Activated CD4-positive, alpha-beta T cell treated with anti-CD3 and anti-CD28 coated beads for 36 hours (primary cell): ENCODE measurements around the gene IMMT. TPM values are rescaled to one million over a fixed set of nuclear protein-coding genes. Genes with fewer than 3 reads are reported as not detected.

ENCODE experiments used
- ATAC-seq: fragments of 200-7000 bp; cut with Tn5 transposase; one replicate; pipeline ENCODE4 v1.10.0; 2021; ENCODE audit warnings: mild to moderate bottlenecking, moderate library complexity
- CTCF ChIA-PET: fragments of 350-600 bp; sonication (Branson Sonifier 250); formaldehyde crosslinking; loops from one replicate; lab custom pipeline; 2021; ENCODE audit warnings: antibody characterized with exemption; lab: Charles Lee
- POLR2A ChIA-PET: fragments of 350-600 bp; sonication (Branson Sonifier 250); formaldehyde crosslinking; loops from one replicate; lab custom pipeline; 2021; ENCODE audit warnings: antibody characterized with exemption, inconsistent platforms; lab: Charles Lee
- DNase-seq: peaks from one replicate; pipeline ENCODE4 v3.0.0-alpha.2; 2020
- H3K27ac Mint-ChIP-seq: one replicate; pipeline ENCODE4 v1.8.0; 2021; ENCODE audit warnings: mixed read lengths
- H3K27me3 Mint-ChIP-seq: one replicate; pipeline ENCODE4 v1.8.0; 2021; ENCODE audit warnings: mixed read lengths
- H3K36me3 Mint-ChIP-seq: one replicate; pipeline ENCODE4 v1.8.0; 2021; ENCODE audit warnings: low read depth, mixed read lengths
- H3K4me1 Mint-ChIP-seq: one replicate; pipeline ENCODE4 v1.8.0; 2021; ENCODE audit warnings: mixed read lengths
- H3K4me3 Mint-ChIP-seq: one replicate; pipeline ENCODE4 v1.8.0; 2021; ENCODE audit warnings: mild to moderate bottlenecking, moderate library complexity, mixed read lengths
- H3K9me3 Mint-ChIP-seq: one replicate; pipeline ENCODE4 v1.8.0; 2021; ENCODE audit warnings: low read depth, mixed read lengths
- intact Hi-C, 2 experiments: fragments of 100-400 bp; cut with DNase I in 1 of 2; cut with micrococcal nuclease in 1 of 2; formaldehyde crosslinking; loops; one replicate each; pipeline versions ENCODE4 v1.14.2 to v1.15.1; 2022 to 2024; cut with DNase I, micrococcal nuclease
- total RNA-seq, 2 experiments: library from RNA; stranded (reverse); gene quantifications; one replicate each; pipeline ENCODE4 v1.2.3, GENCODE V29; 2021

The IMMT gene
- total RNA-seq, 2 experiments from 2014 or later, result 172 to 182 TPM

- ChIA-PET CTCF (interaction anchor here (0.6 to 1.2 kb wide), 3 partner anchors 9 to 506 kb away, joined by 3 to 4 read pairs (median 3); no protein-coding TSS in a partner anchor), POLR2A (interaction anchor here (0.6 kb wide), 1 partner anchor 9 kb away, joined by 4 read pairs; no protein-coding TSS in a partner anchor)
- H3K27me3 Mint-ChIP-seq, result no peaks in the 10 kb centered on the region
- H3K4me1 Mint-ChIP-seq, result peaks cover 14% of the 10 kb centered on the region
- peak overlapping the region; percentile 25 for H3K27ac Mint-ChIP-seq
- no peak overlapping the region for H3K4me3 Mint-ChIP-seq
- DNase-seq (no peak), ATAC-seq (no peak)
- intact Hi-C loops, result loop anchor here in 1 of 2 experiments (10.0 kb wide), 1 partner anchor 508 kb away; no protein-coding TSS in a partner anchor
- peaks cover 60% of the 10 kb centered on the region for H3K36me3 Mint-ChIP-seq
- H3K9me3 Mint-ChIP-seq, result no peaks in the 10 kb centered on the region
Observed at GRCh38 chr2:86142436-86143257, 52.6 kb downstream of the IMMT start.

- CTCF ChIA-PET, result no interaction called here
- POLR2A ChIA-PET, result interaction anchor here (0.6 kb wide), 2 partner anchors 10 to 16 kb away, joined by 5 to 7 read pairs; no protein-coding TSS in a partner anchor
- intact Hi-C loops, result loop anchor here in 1 of 2 experiments (10.0 kb wide), 1 partner anchor 506 kb away; no protein-coding TSS in a partner anchor
- Mint-ChIP-seq H3K27ac (peak overlapping the region; percentile 14), H3K36me3 (peaks cover 61% of the 10 kb centered on the region), H3K4me3 (no peak overlapping the region), H3K4me1 (peaks cover 14% of the 10 kb centered on the region), H3K9me3 (no peaks in the 10 kb centered on the region), H3K27me3 (no peaks in the 10 kb centered on the region)
- ATAC-seq (no peak), DNase-seq (no peak)
Observed at GRCh38 chr2:86140969-86141392, 54.3 kb downstream of the IMMT start.

- no peaks in the 10 kb centered on the region for H3K27me3 Mint-ChIP-seq
- intact Hi-C loops, result loop anchor here in 1 of 2 experiments (10.0 kb wide), 1 partner anchor 505 kb away; no protein-coding TSS in a partner anchor
- DNase-seq (no peak), ATAC-seq (peak; percentile 37)
- H3K4me3 Mint-ChIP-seq, result no peak overlapping the region
- peaks cover 14% of the 10 kb centered on the region for H3K4me1 Mint-ChIP-seq
- peaks cover 70% of the 10 kb centered on the region for H3K36me3 Mint-ChIP-seq
- no peaks in the 10 kb centered on the region for H3K9me3 Mint-ChIP-seq
- no peak overlapping the region for H3K27ac Mint-ChIP-seq
- ChIA-PET CTCF (no interaction called here), POLR2A (interaction anchor here (0.7 kb wide), 1 partner anchor 34 kb away, joined by 3 read pairs; no protein-coding TSS in a partner anchor)
Observed at GRCh38 chr2:86139981-86140380, 55.3 kb downstream of the IMMT start.

- Mint-ChIP-seq H3K27ac (peak overlapping the region; percentile 74), H3K4me3 (no peak overlapping the region), H3K9me3 (no peaks in the 10 kb centered on the region), H3K27me3 (no peaks in the 10 kb centered on the region), H3K4me1 (peaks cover 14% of the 10 kb centered on the region), H3K36me3 (peaks cover 70% of the 10 kb centered on the region)
- ATAC-seq, result peak; percentile 56
- POLR2A ChIA-PET, result interaction anchor here (0.6 kb wide), 1 partner anchor 59 kb away, joined by 6 read pairs; no protein-coding TSS in a partner anchor
- peak; percentile 40 for DNase-seq
- CTCF ChIA-PET, result interaction anchor here (0.7 to 0.9 kb wide), 2 partner anchors 11 to 20 kb away, joined by 3 to 4 read pairs; no protein-coding TSS in a partner anchor
- intact Hi-C loops, result no loop called here
Observed at GRCh38 chr2:86138736-86139625, 56.3 kb downstream of the IMMT start.

GRCh38 chr2:86136141-86136540, 59.1 kb downstream of the IMMT start:
- no peaks in the 10 kb centered on the region for H3K9me3 Mint-ChIP-seq
- no peaks in the 10 kb centered on the region for H3K27me3 Mint-ChIP-seq
- ChIA-PET POLR2A (no interaction called here), CTCF (interaction anchor here (0.7 to 1.4 kb wide), 3 partner anchors 14 to 56 kb away, joined by 3 read pairs; no protein-coding TSS in a partner anchor)
- DNase-seq (no peak), ATAC-seq (no peak)
- H3K4me3 Mint-ChIP-seq, result no peak overlapping the region
- H3K27ac Mint-ChIP-seq, result no peak overlapping the region
- peaks cover 14% of the 10 kb centered on the region for H3K4me1 Mint-ChIP-seq
- H3K36me3 Mint-ChIP-seq, result peaks cover 87% of the 10 kb centered on the region
- intact Hi-C loops, result no loop called here

GRCh38 chr2:86135653-86136052, 59.6 kb downstream of the IMMT start:
- ATAC-seq (no peak), DNase-seq (no peak)
- Mint-ChIP-seq H3K27ac (no peak overlapping the region), H3K36me3 (peaks cover 91% of the 10 kb centered on the region), H3K9me3 (no peaks in the 10 kb centered on the region), H3K4me1 (peaks cover 14% of the 10 kb centered on the region), H3K27me3 (no peaks in the 10 kb centered on the region), H3K4me3 (no peak overlapping the region)
- CTCF ChIA-PET, result interaction anchor here (0.7 to 1.2 kb wide), 2 partner anchors 21 to 252 kb away, joined by 3 to 4 read pairs; no protein-coding TSS in a partner anchor
- intact Hi-C loops, result no loop called here
- POLR2A ChIA-PET, result interaction anchor here (1.2 kb wide), 1 partner anchor 32 kb away, joined by 3 read pairs; no protein-coding TSS in a partner anchor

GRCh38 chr2:86134709-86135108, 60.6 kb downstream of the IMMT start:
- intact Hi-C loops, result no loop called here
- Mint-ChIP-seq H3K27me3 (no peaks in the 10 kb centered on the region), H3K27ac (no peak overlapping the region), H3K4me1 (peaks cover 13% of the 10 kb centered on the region), H3K36me3 (peaks cover 86% of the 10 kb centered on the region), H3K9me3 (no peaks in the 10 kb centered on the region), H3K4me3 (no peak overlapping the region)
- ATAC-seq, result no peak
- CTCF ChIA-PET, result interaction anchor here (1.1 to 1.2 kb wide), 2 partner anchors 10 to 22 kb away, joined by 4 to 6 read pairs; no protein-coding TSS in a partner anchor
- no peak for DNase-seq
- POLR2A ChIA-PET, result interaction anchor here (0.8 to 1.2 kb wide), 2 partner anchors 21 to 31 kb away, joined by 3 read pairs; no protein-coding TSS in a partner anchor

- ATAC-seq, result no peak
- Mint-ChIP-seq H3K27me3 (no peaks in the 10 kb centered on the region), H3K36me3 (peaks cover 67% of the 10 kb centered on the region), H3K4me3 (no peak overlapping the region), H3K4me1 (no peaks in the 10 kb centered on the region), H3K27ac (no peak overlapping the region), H3K9me3 (no peaks in the 10 kb centered on the region)
- DNase-seq, result no peak
- ChIA-PET CTCF (interaction anchor here (0.7 to 2.3 kb wide), 3 partner anchors 8 to 503 kb away, joined by 3 to 6 read pairs (median 3); no protein-coding TSS in a partner anchor), POLR2A (interaction anchor here (0.6 kb wide), 1 partner anchor 32 kb away, joined by 5 read pairs; no protein-coding TSS in a partner anchor)
- intact Hi-C loops, result no loop called here
Observed at GRCh38 chr2:86124683-86125082, 70.6 kb downstream of the IMMT start.

- no peak for ATAC-seq
- Mint-ChIP-seq H3K4me3 (no peak overlapping the region), H3K36me3 (peaks cover 64% of the 10 kb centered on the region), H3K9me3 (no peaks in the 10 kb centered on the region), H3K27me3 (no peaks in the 10 kb centered on the region), H3K4me1 (no peaks in the 10 kb centered on the region), H3K27ac (no peak overlapping the region)
- DNase-seq, result no peak
- ChIA-PET CTCF (no interaction called here), POLR2A (interaction anchor here (0.7 kb wide), 1 partner anchor 233 kb away, joined by 3 read pairs; no protein-coding TSS in a partner anchor)
- intact Hi-C loops, result no loop called here
Observed at GRCh38 chr2:86123328-86123925, 71.8 kb downstream of the IMMT start.

GRCh38 chr2:86118130-86118529, 77.1 kb downstream of the IMMT start:
- H3K9me3 Mint-ChIP-seq, result no peaks in the 10 kb centered on the region
- no peak overlapping the region for H3K4me3 Mint-ChIP-seq
- DNase-seq (no peak), ATAC-seq (no peak)
- CTCF ChIA-PET, result no interaction called here
- intact Hi-C loops, result no loop called here
- H3K36me3 Mint-ChIP-seq, result peaks cover 65% of the 10 kb centered on the region
- H3K27ac Mint-ChIP-seq, result peak overlapping the region; percentile 26
- H3K27me3 Mint-ChIP-seq, result no peaks in the 10 kb centered on the region
- H3K4me1 Mint-ChIP-seq, result no peaks in the 10 kb centered on the region
- POLR2A ChIA-PET, result no interaction called here
